Stimulated activated naive CD4-positive, alpha-beta T cell (primary cell): ENCODE results near the gene NLRC3.

Experiments used
- DNase-seq, 6 experiments: peaks; one replicate each; lab custom pipeline; 2025; lab: John Stamatoyannopoulos, UW

The NLRC3 gene

DNA sequence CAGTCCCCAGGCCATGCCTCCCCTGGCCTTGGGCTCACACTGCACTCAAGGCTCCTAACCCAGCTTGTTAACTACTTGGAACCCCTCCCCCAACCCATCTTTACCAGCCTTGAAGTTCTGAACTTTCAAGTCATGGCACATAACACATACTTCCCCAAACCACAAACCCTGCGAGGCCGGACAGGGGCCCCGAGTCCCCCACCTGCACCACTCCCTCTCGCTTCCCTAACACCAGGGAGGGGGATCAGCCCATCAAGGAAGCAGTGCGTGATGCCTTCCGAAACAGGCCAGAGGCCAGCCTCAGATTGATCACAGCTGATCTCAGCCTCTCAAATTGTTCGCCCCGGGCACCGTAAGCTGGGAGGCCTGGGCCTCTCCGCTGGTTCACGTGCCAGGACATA is 3.0 kb upstream of the NLRC3 start:
- no peak for DNase-seq

DNA sequence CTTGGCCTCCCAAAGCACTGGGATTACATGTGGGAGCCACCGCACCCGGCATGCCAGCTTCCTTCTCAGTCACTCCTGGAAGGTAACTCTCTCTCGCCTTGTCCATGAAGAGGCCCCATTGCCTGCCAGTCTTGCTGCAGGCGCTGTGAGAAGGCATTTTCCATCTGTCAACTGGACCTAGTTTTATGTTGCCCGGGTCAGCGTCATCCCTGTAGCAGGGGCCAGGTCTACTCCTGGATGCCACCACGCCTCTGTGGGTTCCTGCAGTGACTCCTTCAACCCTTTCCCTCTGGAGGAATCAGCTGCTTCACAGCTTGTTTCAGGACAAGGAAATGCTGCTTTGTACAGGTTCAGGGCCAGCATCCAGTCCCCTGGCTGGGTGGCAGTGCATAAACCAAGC is 2.6 kb upstream of the NLRC3 start:
- no peak for DNase-seq

DNA sequence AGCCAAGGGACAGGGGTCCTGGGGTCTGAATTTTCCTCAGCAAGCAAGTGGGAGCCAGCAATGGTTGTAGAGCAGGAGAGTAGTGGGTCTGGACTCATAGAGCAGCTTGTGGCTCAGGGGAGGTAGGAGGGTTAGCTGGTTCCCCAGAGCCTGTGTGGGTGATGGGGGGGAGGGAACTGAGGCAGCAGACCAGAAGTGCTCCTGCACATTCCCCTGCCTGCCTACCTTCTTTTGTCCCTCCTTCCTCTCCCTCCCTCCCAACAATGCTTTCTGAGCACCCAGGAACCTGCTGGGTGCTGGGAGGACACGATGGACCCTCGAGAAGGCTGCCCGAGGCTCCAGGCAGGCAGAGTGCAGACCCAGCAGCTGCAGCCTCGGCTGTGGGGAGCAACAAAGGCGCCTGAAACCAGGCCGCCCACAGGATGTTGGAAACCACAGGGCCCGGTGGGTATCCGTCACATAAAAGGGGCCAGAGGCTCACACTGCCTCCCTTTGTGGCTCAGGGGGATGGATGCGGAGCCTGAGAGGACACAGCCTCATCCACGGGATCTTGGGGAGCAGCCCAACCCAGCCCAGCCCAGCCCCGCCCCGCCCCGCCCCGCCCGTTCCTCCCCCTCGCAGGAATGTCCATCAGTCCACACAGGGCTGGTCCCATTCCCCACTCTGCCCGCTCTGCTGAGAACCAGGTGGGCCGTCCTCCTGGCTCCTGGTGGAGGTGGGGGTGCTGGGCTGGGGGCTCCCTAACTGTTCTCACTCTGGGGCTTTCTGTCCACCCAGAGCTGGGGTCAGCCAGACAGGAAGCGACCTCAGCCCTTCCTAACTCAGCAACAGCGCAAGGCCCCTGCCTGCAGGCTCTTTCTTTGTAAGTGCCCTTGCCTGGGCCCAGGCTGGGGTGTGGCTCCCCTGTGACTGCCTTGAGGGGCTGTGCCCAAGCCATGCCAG is 1.7 kb upstream of the NLRC3 start:
- DNase-seq, result peak in 1 of 6 experiments; percentile 29

DNA sequence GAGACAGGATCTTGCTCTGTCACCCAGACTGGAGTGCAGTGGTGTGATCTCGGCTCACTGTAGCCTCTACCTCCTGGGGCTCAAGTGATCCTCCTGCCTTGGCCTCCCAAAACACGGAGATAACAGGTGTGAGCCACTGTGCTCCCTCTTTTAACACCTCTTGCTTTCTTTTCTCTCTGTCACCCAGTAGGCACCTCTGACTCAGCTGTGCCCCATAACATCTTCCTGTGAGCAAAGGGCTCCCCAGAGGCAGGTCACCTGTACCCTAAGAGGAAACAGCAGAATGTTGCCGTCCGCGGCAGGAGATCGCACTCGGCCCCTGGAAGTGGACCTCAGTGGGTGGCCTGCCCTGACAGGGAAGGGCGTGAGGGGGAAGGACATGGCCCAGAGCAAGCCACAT is 918 bp upstream of the NLRC3 start:
- peak in 2 of 6 experiments; percentile 19 to 25 for DNase-seq

DNA sequence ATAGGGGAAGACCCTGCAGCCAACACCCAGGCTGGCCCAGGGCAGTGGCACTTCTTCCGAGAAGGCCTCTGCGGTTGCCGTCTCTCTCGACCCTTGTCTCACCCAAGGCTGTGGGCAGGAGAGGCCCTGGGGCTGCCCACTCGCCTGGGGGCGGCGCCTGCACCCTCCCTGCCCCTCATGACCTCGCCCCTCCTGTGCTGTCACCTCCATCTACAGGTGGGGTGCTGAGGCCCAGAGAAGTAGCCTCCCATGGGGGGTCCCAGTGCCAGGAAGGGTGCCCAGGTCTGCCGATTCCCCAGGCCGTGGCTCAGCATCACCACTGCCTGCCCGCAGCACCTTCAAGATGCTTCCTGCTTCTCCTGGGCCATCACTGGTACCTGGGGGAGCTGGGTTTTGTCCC is 992 bp downstream of the NLRC3 start:
- DNase-seq, result no peak

DNA sequence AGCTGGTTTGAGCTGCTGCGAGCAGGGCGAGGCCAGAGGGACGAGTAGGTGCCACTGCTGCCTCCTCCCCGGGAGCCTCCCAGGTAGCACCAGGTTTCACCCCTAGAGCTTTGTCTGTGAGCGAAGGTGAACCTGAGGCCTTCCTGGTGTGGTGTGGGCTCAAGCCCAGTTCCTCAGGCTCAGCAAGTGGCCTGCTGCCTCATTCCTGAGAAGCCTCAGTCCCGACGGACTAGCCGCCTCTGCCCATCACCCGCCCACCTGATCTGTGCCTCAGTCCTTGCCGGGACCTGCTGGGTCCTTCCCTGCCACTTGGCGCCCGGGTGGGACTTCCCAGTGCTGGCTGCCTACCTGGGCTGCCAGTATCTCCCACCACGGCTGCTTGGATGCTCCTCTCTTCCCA is 1.7 kb downstream of the NLRC3 start:
- no peak for DNase-seq

DNA sequence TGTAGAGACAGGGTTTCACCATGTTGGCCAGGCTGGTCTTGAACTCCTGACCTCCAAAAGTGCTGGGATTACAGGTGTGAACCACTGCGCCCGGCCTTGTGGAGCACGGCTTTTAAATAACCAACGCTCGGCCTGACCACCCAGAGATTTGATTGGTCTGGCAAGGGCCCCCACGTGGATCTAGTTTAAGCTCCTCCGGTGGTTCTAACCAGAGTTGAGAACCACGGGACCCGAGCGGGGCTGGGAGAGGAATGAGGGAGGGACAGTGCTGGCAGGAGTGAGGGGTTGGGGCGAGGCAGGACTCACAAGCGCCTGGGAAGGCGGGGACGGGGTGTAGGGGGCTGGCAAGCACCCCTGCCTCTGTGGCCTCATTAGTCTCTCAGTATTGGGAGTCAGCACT is 3.0 kb downstream of the NLRC3 start:
- no peak for DNase-seq

DNA sequence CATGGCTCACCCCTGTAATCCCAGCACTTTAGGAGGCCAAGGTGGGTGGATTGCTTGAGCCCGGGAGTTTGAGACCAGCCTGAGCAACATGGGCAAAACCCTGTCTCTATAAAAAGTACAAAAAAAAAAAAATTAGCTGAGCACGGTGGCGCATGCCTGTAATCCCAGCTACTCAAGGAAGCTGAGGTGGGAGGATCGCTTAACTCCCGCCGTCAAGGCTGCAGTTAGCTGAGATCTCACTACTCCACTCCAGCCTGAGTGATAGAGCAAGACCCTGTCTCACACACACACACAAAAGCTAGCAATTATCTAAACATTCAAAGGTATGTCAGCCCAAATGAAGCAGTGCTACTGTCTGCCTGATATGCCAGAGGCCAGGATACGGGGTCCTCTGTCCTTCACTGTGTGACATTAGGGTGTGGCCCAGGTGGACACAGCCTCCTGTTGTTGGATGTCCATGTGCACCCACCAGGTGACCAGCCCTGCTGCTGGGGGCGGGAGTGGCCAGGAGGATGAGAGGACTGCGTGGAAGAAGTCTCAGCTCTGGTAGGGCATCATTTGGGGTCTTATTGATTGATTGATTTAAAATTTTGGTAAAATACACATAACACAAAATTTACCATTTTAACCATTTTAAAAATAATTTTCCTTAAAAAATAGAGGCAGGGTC is 3.9 kb downstream of the NLRC3 start:
- DNase-seq, result no peak

DNA sequence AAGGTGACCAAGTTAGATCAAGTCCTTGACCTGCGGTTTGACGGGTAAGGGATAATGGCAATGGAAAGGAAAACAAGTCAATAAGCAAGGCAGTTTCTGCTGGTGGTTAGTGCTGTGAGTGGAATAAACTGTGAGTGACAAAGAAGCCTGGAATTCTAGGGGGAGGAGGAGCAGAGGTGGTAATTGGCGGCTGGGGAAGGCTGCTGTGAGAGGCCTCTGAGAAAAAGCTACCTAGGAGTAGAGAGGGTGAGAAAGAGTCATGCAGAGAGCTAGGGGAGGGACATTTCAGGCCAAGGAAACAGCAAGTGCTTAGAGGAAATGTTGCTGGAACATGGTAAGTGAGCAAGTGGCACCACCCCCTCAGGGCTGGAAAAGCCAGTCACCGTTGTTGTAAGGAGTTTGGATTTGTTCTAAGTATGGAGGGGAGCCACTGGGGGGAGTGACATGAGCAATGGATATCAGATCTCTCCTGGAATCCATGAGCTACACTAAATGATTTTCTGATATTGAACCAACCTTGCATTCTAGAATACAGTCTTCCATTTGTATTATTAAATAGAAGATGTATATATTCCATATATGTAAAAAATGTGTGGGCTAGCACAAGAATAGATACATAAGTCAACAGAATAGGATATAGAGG is 6.7 kb downstream of the NLRC3 start:
- no peak for DNase-seq

DNA sequence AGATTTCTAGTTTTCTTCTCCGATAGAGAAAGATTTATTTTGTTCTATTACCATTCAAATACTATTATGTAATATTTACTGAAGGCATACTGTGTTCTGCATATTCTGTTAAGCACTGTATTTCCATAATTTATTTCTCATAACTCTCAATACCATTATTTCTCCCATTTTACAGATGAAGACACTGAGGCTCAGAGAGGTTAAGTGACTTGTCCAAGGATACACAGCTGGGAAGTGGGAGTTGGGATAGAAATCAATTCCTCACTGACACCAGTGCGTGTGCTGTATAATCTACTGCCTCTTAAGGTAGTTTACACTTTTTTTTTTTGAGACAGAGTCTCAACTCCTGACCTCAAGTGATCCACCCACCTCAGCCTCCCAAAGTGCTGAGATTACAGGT is 7.4 kb downstream of the NLRC3 start:
- no peak for DNase-seq

DNA sequence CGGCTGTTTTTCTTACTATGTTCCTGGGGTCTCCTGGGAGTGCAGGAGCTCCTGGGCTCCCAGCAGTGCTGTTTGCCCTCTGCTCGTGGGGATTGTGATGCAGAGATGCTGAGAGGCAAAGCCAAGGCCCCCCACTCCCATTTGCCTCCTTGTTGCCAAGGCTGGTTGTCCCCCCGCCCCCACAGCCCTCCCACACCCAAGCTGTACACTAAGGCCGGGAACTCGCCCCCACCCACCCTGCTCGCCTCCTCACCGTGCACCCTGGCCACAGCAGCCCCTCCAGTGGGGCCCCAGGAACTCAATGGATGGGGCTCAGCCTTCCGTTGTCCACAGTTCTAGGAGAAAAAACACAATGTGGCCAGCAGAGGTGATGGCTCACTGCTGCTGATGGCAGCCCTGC is 10.2 kb downstream of the NLRC3 start:
- DNase-seq, result no peak

DNA sequence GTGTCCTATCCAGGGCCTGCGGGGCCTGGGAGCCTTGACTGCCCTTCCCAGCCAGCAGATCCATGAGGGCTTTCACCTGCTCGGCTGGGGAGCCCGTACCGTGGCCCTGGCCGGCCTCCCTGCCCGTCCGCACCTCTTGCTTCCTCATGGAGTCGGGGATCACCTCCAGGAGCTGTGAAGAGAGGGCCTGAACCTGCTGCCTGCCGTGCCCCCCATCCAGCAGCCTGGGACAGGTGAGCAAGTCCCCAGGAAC is 12.4 kb downstream of the NLRC3 start:
- DNase-seq, result no peak

DNA sequence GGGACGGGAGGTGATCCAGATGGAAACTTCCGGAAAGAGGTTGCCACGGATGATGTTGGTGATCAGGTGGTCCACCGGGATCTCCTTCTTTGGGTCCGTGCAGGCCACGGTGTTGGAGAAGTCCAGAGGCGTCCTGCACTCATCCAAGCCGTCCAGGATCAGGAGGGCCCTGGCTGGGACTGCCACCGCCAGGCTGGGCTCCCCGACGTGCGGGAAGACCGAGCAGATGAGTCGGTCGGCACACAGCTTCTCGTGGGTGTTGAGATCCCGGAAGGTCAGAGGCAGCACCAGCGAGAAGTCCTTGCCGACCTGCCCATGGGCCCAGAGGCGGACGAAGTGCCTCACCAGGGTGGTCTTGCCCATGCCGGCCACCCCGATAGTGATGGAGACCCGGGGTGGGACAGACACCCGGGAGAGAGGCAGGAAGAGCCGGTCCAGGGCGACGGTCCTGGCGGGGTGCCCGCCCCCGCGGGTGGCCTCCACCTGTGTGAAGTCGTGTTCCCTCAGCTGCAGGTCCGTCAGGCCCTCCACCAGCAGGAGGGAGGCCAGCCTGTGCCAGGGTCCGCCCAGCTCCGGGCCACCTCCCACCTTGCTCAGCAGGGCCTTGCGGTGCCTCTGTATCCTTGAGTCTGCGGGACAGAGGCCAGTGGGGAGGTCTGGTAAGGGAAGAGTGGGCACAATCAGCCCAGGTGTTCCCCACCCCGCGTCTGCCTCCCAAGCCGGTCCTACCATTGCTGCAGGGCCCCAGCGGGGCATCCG is 12.9 kb downstream of the NLRC3 start:
- DNase-seq, result no peak

DNA sequence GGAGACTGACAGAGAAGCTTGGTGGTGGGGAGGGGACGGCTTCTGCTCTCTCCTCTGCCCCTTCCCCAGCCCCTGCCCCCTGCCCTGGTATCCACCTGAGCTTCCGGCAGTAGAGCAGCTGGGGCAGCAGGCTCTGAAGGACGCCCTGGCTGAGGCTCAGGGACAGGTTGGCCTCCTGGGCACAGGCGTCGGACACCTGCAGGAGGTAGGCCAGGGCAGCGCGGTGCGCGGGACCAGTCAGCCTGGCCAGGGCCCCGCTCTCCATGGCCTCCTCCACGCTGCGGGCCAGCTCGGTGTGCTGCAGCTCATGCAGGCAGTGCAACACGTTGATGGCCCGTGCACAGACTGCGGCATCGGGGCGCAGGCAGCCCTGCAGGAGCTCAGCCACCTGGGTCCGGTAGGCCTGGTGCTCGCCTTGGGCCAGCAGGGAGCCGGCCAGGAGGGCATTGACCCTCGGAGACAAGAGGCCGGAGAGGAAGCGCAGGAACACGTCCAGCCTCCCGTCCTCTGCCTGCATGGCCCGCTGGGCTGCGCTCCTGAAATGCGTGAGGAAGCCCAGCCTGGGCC is 14.2 kb downstream of the NLRC3 start:
- no peak for DNase-seq

DNA sequence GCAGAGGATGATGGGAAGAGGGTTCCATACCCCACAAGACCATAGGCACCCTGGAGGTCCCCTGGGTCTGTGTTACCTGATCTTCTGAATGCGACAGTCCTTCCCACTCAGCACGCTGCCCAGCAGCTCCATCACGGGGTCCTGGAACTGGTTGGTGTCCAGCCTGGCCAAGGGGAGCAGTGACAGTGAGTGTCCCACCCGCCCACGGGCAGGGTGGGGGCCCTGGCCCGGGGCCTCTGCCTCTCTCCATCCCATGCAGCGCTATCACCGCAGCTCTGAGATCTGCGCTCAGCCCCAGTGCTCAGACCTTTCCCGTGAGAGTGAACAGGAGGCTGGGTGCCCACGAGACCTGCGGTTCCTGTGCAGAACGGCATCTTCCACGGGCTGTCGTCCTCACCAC is 15.6 kb downstream of the NLRC3 start:
- DNase-seq, result no peak

DNA sequence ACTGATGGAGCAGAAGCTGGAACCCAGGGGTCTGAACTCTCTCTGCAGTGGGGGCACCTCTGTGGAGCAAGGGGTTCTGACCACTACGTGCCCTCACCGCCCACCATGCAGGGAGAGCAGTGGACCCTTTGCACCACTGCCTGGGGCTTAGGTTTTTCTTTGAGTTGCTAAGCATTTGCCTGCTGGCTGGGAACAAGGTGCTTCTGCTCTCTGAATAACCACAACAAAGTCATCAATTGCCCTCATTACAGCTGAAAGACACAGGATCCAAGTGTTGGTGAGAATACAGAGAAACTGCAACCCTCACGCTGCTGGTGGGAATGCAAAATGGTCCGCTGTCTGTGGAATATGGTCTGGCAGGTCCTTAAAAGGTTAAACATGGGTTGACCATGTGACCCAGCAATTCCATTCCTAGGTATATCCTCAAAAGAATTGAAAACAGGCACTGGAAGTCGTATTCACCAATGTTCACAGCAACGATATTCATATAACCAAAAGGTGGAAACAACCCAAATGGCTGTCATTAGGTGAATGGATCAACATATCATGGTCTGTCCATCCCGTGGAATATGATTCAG is 22.8 kb downstream of the NLRC3 start:
- no peak for DNase-seq

DNA sequence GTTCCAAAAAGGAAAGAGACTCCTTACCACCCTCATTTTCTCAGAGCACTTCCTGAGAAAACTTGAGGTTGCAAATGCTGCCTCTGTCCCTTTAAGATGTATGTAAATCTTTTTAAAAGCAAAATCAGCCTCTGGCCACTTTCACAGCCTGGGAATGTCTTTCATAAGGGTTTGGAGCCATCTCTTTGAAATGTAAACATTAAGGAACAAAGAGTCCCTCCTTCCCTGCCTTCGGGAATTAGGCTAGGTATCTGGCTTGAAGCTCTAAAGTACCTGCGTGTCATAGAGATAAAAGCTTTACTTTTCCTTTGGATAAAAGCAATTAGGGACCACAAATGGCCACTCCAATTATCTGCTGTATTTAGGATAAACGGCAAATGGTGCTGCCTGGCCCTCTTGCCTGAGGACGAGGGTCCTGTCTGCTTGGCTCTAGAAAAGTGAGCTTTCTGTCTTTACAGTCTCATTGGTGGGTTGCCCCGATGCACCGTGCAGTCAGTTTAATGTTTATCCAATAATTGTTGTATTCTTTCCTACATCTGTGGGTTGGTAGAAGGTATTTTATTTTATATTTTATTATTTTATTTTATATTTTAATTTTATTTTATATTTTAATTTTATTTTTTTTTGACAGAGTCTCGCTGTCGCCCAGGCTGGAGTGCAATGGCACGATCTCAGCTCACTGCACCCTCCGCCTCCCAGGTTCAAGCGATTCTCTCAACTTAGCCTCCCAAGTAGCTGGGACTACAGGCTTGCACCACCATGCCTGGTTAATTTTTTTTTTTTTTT is 23.9 kb downstream of the NLRC3 start:
- DNase-seq, result no peak

DNA sequence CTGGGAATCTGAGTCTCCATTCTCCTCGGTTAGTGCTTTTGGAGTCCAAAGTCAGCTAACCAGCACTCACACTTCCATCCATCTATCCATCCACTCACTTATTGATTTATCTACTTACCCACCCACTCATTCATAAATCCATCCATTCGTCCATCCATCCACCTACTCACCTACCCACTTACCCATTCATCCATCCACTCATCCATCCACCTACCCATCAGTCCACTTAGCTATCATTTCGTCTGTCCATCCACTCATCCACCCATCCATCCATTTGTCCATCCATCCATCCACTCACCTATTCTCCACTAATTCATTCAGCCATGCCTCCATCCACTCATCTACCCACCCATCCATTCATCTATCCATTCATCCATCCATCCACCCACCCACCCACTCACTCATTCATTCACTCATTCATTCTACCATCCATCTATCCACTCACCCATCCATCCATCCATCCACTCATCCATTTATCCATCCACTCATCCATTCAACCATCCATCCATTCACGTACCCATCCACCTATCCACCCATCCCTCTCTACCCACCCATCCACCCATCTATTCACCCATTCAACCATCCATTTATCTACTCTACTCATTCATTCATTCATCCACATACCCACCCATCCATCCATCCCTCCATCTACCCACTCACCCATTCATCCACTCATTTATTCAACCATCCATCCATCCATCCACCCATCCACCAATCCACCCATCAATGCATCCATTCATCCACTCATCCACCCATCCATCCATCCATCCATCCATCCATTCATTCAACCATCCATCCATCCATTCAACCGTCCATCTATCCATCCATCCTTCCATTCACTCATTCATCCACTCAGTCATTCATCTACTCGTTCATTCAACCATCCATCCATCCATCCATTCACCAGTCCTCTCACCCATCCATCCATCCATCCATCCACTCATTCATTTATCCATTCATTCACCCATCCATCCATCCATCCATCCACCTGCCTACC is 26.1 kb downstream of the NLRC3 start:
- DNase-seq, result no peak

DNA sequence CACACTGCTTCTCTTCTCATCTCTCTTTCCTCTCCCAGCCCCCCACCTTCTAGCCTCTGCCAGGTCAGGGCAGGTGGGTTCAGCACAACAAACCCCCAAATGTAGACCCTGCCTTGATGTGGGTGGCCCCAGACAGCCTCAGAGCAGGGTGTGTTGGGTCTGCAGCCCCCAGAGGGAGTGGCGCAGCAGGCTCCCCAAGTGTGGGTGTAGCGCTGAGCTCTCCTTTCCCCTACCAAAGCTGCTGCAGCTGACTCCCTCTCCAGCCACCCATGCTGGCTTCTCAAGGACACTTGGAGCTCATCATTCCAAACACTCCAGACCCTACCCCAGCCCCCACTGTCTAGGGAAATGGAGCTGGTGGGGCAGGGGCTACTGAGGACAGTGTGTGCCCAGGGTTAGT is 27.3 kb downstream of the NLRC3 start:
- DNase-seq, result no peak

DNA sequence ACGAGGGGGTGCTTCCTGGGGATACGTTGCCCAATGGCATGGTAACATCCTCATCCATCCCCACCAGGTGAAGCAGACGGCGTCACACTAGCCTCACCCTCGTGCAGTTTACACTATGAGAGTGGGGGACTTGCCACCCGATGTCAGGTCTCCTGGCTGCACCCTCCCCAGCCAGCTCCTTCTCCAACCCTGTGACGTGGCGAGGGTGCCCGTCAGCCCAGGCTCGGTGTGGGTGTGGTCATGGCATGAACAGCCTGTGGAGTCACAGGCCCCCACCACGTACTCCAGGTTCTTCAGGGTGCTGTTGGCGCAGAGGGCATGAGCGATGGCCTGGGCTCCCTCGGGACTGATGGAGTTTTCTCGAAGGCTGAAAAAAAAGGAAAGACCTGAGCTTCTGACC is 28.3 kb downstream of the NLRC3 start:
- no peak for DNase-seq
